Brain microvascular endothelial cell (primary cell): Measurements from ENCODE around the gene COL7A1.
"Not testable (repeated sequence)": the region's sequence is repeated elsewhere in the genome, so short reads cannot be mapped to it uniquely, and the experiment has no call there.

Experiments
- DNase-seq: peaks from one replicate; pipeline ENCODE4 v3.0.0-alpha.2; 2020
- H3K27ac ChIP-seq: fragments of 250-450 bp; sonication (Bioruptor Pico); 2 replicates; pipeline ENCODE4 v1.5.1; 2020; ENCODE audit warnings: mild to moderate bottlenecking, moderate library complexity
- H3K27me3 ChIP-seq: fragments of 250-450 bp; sonication (Bioruptor Pico); replicated peaks from 2 replicates; pipeline ENCODE4 v1.5.1; 2020; ENCODE audit warnings: mild to moderate bottlenecking
- H3K36me3 ChIP-seq: fragments of 250-450 bp; sonication (Bioruptor Pico); replicated peaks from 2 replicates; pipeline ENCODE4 v1.5.1; 2020; ENCODE audit warnings: mild to moderate bottlenecking
- H3K4me3 ChIP-seq: 2 replicates; pipeline ENCODE4 v1.5.1; 2011; ENCODE audit warnings: low read depth, mild to moderate bottlenecking, control low read depth, low read length, moderate library complexity
- CTCF ChIP-seq: IDR thresholded peaks from 2 replicates; pipeline ENCODE4 v1.5.1; 2011; ENCODE audit warnings: low read depth, mild to moderate bottlenecking, moderate library complexity, low read length, control low read depth, inconsistent platforms; ENCODE audit errors: missing control alignments
- in situ Hi-C: cut with HindIII; loops from 2 replicates; pipeline ENCODE4 v1.10.0; 2017; ENCODE audit warnings: low sequenced_read_pairs, low pct_ligation_motif_present

COL7A1 gene

GRCh38 chr3:48553886-48554845, 41.0 kb downstream of the COL7A1 start:
- TF ChIP-seq CTCF: no peak
- no peak for DNase-seq
- Histone ChIP-seq H3K36me3 (no peaks in the 10 kb centered on the region), H3K27ac (no peak overlapping the region), H3K4me3 (no peak overlapping the region), H3K27me3 (no peaks in the 10 kb centered on the region)
- in situ Hi-C loops: no loop called here

- DNase-seq: no peak
- in situ Hi-C loops: no loop called here
Measured at GRCh38 chr3:48553361-48553760, 41.8 kb downstream of the COL7A1 start.

GRCh38 chr3:48552111-48552951, 42.8 kb downstream of the COL7A1 start:
- no peak overlapping the region for H3K27ac ChIP-seq
- in situ Hi-C loops: no loop called here
- H3K4me3 ChIP-seq: no peak overlapping the region
- TF ChIP-seq CTCF: no peak
- H3K27me3 ChIP-seq: no peaks in the 10 kb centered on the region
- H3K36me3 ChIP-seq: no peaks in the 10 kb centered on the region
- DNase-seq: no peak

More at GRCh38 chr3:48553361-48553760, 41.8 kb downstream of the COL7A1 start:
- no peak for TF ChIP-seq CTCF
- Histone ChIP-seq H3K36me3 (no peaks in the 10 kb centered on the region), H3K27me3 (no peaks in the 10 kb centered on the region), H3K4me3 (no peak overlapping the region), H3K27ac (no peak overlapping the region)

- not testable (repeated sequence) for H3K27ac ChIP-seq
Measured at GRCh38 chr3:48551651-48552050, 43.5 kb downstream of the COL7A1 start.

GRCh38 chr3:48548729-48549705, 46.1 kb downstream of the COL7A1 start:
- in situ Hi-C loops: no loop called here
- TF ChIP-seq CTCF: peak; percentile 97
- Histone ChIP-seq H3K27me3 (no peaks in the 10 kb centered on the region), H3K36me3 (no peaks in the 10 kb centered on the region), H3K4me3 (no peak overlapping the region), H3K27ac (no peak overlapping the region)
- DNase-seq: peak; percentile 70

More at GRCh38 chr3:48551651-48552050, 43.5 kb downstream of the COL7A1 start:
- DNase-seq, in situ Hi-C loops, H3K36me3 ChIP-seq, H3K4me3 ChIP-seq, H3K27me3 ChIP-seq: not testable (repeated sequence)
